Activated CD8-positive, alpha-beta T cell treated with anti-CD3 and anti-CD28 coated beads, Interleukin-2, amount 10 ng/mL, durations not matched to agents 7 days and 5 days (primary cell): ENCODE data around the gene DOCK3. TPM values are rescaled to one million over a fixed set of nuclear protein-coding genes. Genes with fewer than 3 reads are reported as not detected.
"Not testable (repeated sequence)": the region's sequence is repeated elsewhere in the genome, so short reads cannot be mapped to it uniquely, and the experiment has no call there.

Experiments
- ATAC-seq: fragments of 150-1000 bp; cut with Tn5 transposase; one replicate; pipeline ENCODE4 v1.10.0; 2021; ENCODE audit warnings: moderate library complexity
- CTCF ChIA-PET: fragments of 350-600 bp; sonication (Branson Sonifier 250); formaldehyde crosslinking; loops from one replicate; lab custom pipeline; 2021; ENCODE audit warnings: antibody characterized with exemption; lab: Charles Lee
- POLR2A ChIA-PET: fragments of 350-600 bp; sonication (Branson Sonifier 250); formaldehyde crosslinking; loops from one replicate; lab custom pipeline; 2021; ENCODE audit warnings: antibody characterized with exemption; lab: Charles Lee
- DNase-seq: peaks from one replicate; pipeline ENCODE4 v3.0.0-alpha.2; 2020
- H3K27ac Mint-ChIP-seq: one replicate; pipeline ENCODE4 v1.8.0; 2021; ENCODE audit warnings: mild to moderate bottlenecking, mixed read lengths
- H3K27me3 Mint-ChIP-seq: one replicate; pipeline ENCODE4 v1.8.0; 2021; ENCODE audit warnings: low read depth, mixed read lengths
- H3K36me3 Mint-ChIP-seq: one replicate; pipeline ENCODE4 v1.8.0; 2021; ENCODE audit warnings: low read depth, mixed read lengths
- H3K4me1 Mint-ChIP-seq: one replicate; pipeline ENCODE4 v1.8.0; 2021; ENCODE audit warnings: low read depth, mixed read lengths
- H3K4me3 Mint-ChIP-seq: one replicate; pipeline ENCODE4 v1.8.0; 2021; ENCODE audit warnings: mild to moderate bottlenecking, mixed read lengths
- H3K9me3 Mint-ChIP-seq: one replicate; pipeline ENCODE4 v1.8.0; 2022; ENCODE audit warnings: mixed read lengths; ENCODE audit not compliant: insufficient read depth
- total RNA-seq, 2 experiments: library from RNA; stranded (reverse); gene quantifications; one replicate each; pipeline ENCODE4 v1.2.3, GENCODE V29; 2021

Gene DOCK3
- total RNA-seq, 2 experiments from 2014 or later, result 3.2 to 3.4 TPM

DNA sequence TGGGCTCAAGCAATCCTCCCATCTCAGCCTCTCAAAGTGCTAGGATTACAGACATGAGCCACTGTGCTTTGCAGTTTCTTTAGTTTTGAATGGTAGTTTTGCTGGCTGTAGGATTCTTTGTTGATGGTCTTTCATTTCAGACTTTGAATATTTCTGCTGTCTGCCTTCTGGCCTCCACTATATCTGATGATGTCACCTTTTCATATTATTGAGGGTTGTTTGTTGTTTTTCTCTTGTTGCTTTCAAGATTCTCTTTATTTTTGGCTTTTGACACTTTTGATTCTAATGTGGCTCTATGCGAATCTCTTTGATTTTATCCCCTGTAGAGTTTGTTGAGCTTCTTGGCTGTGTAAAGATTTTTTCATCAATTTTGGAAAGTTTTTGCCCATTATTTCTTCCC is 631.4 kb downstream of the DOCK3 start:
- DNase-seq (no peak), ATAC-seq (no peak)
- no peak overlapping the region for H3K27ac Mint-ChIP-seq
- peaks cover 3% of the 10 kb centered on the region for H3K36me3 Mint-ChIP-seq
- ChIA-PET CTCF (no interaction called here), POLR2A (no interaction called here)
- H3K27me3 Mint-ChIP-seq, result no peaks in the 10 kb centered on the region
- H3K9me3 Mint-ChIP-seq, result peaks cover 14% of the 10 kb centered on the region
- no peaks in the 10 kb centered on the region for H3K4me1 Mint-ChIP-seq
- H3K4me3 Mint-ChIP-seq, result no peak overlapping the region

DNA sequence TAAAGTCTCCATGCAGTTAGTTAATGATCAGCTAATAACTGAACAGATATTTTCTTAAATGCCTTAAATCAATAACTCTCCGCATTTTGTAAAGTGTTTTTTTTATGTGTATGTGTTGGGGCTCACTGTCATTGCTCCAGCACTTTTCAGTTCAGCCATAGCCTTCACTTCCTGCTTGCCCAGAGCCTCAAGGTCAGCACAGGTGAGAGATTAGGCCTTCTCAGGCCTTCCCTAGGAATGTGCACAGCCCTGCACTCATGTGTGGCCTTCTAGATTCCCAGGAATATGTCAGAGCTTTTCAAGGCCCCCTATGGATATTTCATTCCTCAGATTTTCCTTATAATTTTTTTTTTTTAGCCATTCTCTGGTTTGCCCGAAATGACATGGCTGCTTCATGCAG is 632.7 kb downstream of the DOCK3 start:
- no peak for ATAC-seq
- H3K4me3 Mint-ChIP-seq, result no peak overlapping the region
- H3K9me3 Mint-ChIP-seq, result peaks cover 10% of the 10 kb centered on the region
- ChIA-PET POLR2A (no interaction called here), CTCF (no interaction called here)
- peaks cover 3% of the 10 kb centered on the region for H3K36me3 Mint-ChIP-seq
- no peaks in the 10 kb centered on the region for H3K27me3 Mint-ChIP-seq
- H3K27ac Mint-ChIP-seq, result no peak overlapping the region
- DNase-seq, result no peak
- H3K4me1 Mint-ChIP-seq, result no peaks in the 10 kb centered on the region

DNA sequence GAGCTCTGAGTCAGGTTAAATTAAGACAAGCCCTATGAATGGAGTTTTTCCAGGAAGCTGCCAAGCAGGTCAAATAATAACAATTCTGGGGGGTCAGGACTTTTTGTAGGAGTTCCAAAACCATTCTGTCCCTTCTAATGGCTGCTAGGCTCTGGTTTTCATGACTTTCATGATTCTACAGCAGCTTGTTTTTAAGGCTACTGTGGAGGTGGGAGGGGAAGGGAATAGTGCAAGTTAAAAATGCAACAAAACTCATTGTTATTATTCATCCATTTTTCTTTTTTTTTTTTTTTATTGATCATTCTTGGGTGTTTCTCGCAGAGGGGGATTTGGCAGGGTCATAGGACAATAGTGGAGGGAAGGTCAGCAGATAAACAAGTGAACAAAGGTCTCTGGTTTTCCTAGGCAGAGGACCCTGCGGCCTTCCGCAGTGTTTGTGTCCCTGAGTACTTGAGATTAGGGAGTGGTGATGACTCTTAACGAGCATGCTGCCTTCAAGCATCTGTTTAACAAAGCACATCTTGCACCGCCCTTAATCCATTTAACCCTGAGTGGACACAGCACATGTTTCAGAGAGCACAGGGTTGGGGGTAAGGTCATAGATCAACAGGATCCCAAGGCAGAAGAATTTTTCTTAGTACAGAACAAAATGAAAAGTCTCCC is 633.3 kb downstream of the DOCK3 start:
- H3K4me3 Mint-ChIP-seq, POLR2A ChIA-PET, H3K27ac Mint-ChIP-seq, CTCF ChIA-PET, ATAC-seq, H3K4me1 Mint-ChIP-seq, DNase-seq, H3K9me3 Mint-ChIP-seq, H3K27me3 Mint-ChIP-seq, H3K36me3 Mint-ChIP-seq: not testable (repeated sequence)

DNA sequence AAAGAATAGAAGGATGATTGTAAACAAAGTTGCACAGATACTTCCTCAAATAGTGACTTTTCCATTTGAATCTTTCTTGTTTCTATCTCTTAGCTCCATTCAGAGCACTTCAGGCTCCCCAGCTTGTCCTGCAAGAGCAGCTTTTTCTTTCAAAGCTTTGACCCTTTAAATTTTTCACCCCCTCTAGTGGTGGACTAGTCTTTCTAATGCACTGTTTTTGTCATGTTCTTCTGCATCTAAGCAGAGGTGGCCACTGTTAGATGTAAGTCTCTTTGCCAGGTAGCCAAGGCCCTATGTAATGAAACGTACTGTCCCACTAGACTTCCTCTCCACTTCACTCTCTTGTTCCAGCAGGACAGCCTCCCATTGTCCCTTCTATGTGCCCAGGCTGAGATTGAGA is 636.3 kb downstream of the DOCK3 start:
- Mint-ChIP-seq H3K27ac (no peak overlapping the region), H3K27me3 (no peaks in the 10 kb centered on the region), H3K36me3 (peaks cover 3% of the 10 kb centered on the region), H3K9me3 (peaks cover 6% of the 10 kb centered on the region), H3K4me1 (no peaks in the 10 kb centered on the region), H3K4me3 (no peak overlapping the region)
- ChIA-PET POLR2A (no interaction called here), CTCF (interaction anchor here (0.7 to 3.5 kb wide), 9 partner anchors 11 to 696 kb away, joined by 3 to 23 read pairs (median 3); no protein-coding TSS in a partner anchor)
- ATAC-seq (no peak), DNase-seq (no peak)

DNA sequence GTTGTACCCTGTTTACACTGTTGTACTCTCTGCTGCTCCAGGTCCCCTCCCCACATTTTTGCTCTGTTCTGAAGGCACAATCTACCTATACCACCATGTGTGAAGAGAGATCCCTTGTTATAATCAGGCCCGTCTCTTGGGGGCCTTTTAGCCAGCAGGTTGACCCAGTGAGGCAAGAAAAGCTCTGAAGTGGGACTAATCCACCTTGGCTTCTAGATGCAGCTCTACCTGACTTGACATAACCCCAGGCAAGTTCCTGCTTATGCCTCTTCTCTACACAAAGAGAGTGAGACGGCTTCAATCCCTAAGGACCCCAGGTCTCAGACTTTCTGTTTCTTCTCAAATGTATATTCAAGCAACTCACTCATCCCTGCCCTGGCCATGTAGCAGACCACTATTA is 653.5 kb downstream of the DOCK3 start:
- POLR2A ChIA-PET, result no interaction called here
- Mint-ChIP-seq H3K4me1 (no peaks in the 10 kb centered on the region), H3K27ac (no peak overlapping the region), H3K9me3 (no peaks in the 10 kb centered on the region), H3K27me3 (peaks cover 6% of the 10 kb centered on the region), H3K36me3 (no peaks in the 10 kb centered on the region), H3K4me3 (no peak overlapping the region)
- ATAC-seq (no peak), DNase-seq (no peak)
- CTCF ChIA-PET, result no interaction called here

DNA sequence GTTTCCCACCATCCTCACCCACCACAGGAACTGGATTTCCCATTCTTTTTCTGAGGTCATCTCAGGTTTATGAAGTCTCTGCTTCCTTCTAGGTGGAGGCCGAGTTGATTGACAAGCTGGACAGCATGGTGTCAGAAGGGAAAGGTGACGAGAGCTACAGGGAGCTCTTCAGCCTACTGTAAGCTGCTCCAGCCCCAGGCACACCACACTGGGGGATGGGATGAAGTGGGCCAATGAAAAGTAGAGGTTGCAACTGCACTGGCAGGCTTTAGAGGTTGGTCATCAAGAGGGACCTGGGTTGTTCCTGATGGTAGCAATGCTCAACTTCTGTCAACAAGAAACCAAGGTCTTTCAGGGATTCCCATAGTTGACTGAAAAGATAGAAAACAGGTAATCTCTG is 655.3 kb downstream of the DOCK3 start:
- Mint-ChIP-seq H3K36me3 (no peaks in the 10 kb centered on the region), H3K27me3 (no peaks in the 10 kb centered on the region), H3K4me1 (no peaks in the 10 kb centered on the region), H3K27ac (no peak overlapping the region), H3K9me3 (no peaks in the 10 kb centered on the region), H3K4me3 (no peak overlapping the region)
- ChIA-PET POLR2A (no interaction called here), CTCF (no interaction called here)
- DNase-seq (no peak), ATAC-seq (no peak)

DNA sequence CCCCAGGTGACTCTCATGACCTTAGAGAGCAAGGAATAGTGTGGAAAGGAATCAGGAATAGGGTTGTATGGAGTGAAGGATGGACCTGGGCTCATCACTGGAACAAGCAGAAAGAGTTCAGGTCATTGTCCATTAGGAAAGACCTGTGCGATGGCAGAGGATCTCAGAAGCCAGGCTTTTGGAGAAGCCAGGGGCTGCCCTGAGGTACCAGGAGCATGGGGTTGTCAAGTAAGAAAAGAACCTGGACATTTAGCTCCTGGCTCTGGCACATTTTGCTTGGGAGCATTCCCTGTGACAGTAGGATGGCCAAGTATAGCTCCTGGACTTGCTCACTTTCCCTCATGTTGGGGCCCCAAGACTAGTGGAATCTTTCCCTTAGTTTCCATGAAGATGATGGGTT is 657.4 kb downstream of the DOCK3 start:
- DNase-seq (no peak), ATAC-seq (no peak)
- Mint-ChIP-seq H3K9me3 (no peaks in the 10 kb centered on the region), H3K27ac (no peak overlapping the region), H3K36me3 (no peaks in the 10 kb centered on the region), H3K27me3 (no peaks in the 10 kb centered on the region), H3K4me1 (no peaks in the 10 kb centered on the region), H3K4me3 (no peak overlapping the region)
- POLR2A ChIA-PET, result no interaction called here
- CTCF ChIA-PET, result interaction anchor here (1.2 kb wide), 1 partner anchor 656 kb away, joined by 3 read pairs; no protein-coding TSS in a partner anchor

DNA sequence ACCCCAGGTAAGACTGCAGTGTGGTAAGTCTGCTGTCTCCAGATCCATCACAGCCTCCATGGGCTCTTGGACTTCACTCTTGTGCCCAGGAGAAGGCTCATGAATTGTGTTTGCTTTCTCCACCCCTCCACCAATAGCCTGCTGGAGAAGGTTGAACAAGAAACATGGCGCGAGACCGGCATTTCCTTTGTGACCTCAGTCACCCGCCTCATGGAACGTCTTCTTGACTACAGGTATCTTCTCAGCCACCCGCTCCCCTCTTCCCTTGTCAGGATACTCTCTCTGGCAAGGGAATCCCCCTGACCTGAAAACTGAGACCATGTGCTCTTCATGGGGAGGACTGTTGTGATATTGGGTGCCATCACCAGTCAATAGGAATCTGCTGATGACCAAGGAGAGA is 658.3 kb downstream of the DOCK3 start:
- Mint-ChIP-seq H3K27me3 (no peaks in the 10 kb centered on the region), H3K27ac (no peak overlapping the region), H3K36me3 (no peaks in the 10 kb centered on the region), H3K4me1 (no peaks in the 10 kb centered on the region), H3K4me3 (no peak overlapping the region), H3K9me3 (no peaks in the 10 kb centered on the region)
- ChIA-PET CTCF (no interaction called here), POLR2A (no interaction called here)
- ATAC-seq (no peak), DNase-seq (no peak)

DNA sequence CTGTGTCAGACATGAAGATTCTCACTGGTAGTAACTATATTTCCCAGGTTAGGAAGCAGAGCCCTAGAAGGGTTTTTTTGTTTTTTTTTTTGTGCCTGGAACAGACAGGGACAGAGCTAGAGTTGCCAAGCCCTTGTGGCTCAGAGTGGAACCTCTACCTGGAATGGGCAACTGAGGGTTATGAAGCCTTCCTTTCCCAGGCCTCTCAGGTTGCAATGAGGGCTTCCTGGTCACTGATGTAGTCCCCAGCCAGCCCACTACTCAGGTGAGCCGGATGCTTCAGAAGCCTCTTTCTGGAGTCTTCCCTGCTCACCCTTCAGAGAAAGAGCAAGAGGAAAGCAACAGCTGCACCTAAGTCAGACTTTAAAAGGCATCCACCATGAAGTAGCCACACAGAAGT is 661.5 kb downstream of the DOCK3 start:
- Mint-ChIP-seq H3K9me3 (no peaks in the 10 kb centered on the region), H3K36me3 (no peaks in the 10 kb centered on the region), H3K27ac (no peak overlapping the region), H3K4me1 (no peaks in the 10 kb centered on the region), H3K4me3 (no peak overlapping the region), H3K27me3 (no peaks in the 10 kb centered on the region)
- ATAC-seq (no peak), DNase-seq (no peak)
- ChIA-PET CTCF (no interaction called here), POLR2A (no interaction called here)

DNA sequence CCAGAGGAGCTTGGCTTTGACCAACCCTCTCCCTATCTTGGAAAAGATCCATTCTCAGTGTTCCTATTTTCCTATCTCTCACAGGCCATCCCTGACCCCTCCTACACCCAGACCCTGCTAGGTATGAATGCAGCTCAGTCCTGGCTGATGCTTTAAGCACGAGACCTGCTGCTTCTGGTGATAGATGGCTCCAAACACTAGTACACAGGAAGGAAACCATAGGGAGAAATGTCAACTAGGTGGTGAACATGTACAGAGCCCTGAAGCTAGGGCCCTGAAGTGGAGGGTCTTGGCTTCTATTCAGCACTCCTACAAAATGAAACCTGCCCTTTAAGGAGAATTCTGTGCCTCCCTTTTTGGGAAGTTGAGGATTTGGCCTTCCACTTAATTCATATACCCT is 662.9 kb downstream of the DOCK3 start:
- Mint-ChIP-seq H3K4me1 (no peaks in the 10 kb centered on the region), H3K4me3 (no peak overlapping the region), H3K27me3 (no peaks in the 10 kb centered on the region), H3K27ac (no peak overlapping the region), H3K9me3 (no peaks in the 10 kb centered on the region), H3K36me3 (no peaks in the 10 kb centered on the region)
- ATAC-seq (no peak), DNase-seq (no peak)
- CTCF ChIA-PET, result no interaction called here
- POLR2A ChIA-PET, result no interaction called here

DNA sequence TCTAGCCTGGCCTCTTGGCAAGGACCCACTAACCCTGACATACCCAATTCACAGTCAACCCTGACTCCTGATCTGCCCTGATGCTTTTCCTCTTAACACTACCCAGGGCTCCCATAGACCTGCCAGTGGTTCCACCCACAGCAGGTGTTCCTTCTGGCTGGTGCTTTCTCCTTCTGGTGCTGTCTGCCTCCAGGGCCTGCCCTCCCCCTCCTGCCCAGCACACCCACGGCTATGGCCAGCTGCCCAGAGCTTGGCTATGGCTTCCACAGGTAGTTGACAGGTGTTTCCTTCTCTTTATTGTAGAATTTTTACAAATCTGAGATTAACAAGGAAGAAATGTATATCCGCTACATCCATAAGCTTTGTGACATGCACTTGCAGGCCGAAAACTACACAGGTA is 663.9 kb downstream of the DOCK3 start:
- POLR2A ChIA-PET, result no interaction called here
- Mint-ChIP-seq H3K9me3 (no peaks in the 10 kb centered on the region), H3K4me1 (no peaks in the 10 kb centered on the region), H3K36me3 (no peaks in the 10 kb centered on the region), H3K4me3 (no peak overlapping the region), H3K27ac (no peak overlapping the region), H3K27me3 (no peaks in the 10 kb centered on the region)
- ATAC-seq (no peak), DNase-seq (no peak)
- CTCF ChIA-PET, result no interaction called here

DNA sequence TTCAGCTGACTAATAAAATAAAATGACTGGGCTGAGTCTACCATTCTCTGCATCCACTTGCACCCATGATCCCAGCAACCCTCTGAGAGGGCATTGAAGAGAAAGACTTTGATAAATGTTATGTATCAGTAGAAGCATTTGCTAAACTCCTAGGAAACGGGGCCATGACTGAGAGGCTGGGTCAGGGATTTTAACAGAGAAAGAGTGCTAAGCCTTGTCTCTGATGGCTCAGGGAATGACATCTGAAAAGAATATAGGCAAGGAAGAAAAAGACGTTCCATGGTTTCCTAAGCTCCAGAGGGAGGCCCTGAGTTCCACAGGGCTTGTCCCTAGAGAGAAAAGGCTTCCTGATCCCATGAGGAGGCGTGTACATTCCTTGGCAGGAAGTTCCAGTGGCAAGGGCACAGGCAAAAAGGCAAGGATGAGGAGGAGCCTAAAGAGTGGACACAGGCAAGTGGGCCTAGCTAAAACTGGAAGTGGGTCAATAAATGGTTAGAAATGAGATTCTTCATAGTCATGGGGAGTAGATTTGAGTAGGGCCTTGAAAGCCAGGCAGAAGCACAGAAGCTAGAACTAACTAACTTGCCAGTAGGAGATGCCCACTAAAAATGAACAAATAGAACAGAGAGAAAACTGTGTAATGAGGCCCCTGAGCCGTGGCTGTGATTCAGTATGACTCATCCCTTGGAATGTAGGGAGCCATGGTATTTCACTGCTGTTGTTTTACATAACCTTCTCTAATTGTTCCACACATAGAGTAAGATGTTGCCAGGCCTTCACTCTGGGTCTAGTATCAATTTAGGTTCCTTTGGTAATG is 665.5 kb downstream of the DOCK3 start:
- H3K27ac Mint-ChIP-seq, result no peak overlapping the region
- H3K36me3 Mint-ChIP-seq, result no peaks in the 10 kb centered on the region
- no peak for DNase-seq
- CTCF ChIA-PET, result no interaction called here
- no peak for ATAC-seq
- no peaks in the 10 kb centered on the region for H3K4me1 Mint-ChIP-seq
- no peaks in the 10 kb centered on the region for H3K27me3 Mint-ChIP-seq
- no peaks in the 10 kb centered on the region for H3K9me3 Mint-ChIP-seq
- H3K4me3 Mint-ChIP-seq, result no peak overlapping the region
- POLR2A ChIA-PET, result no interaction called here
